GM12864 (cell line): ENCODE results near the gene COQ6.

Source experiments
- DNase-seq: peaks from one replicate; pipeline ENCODE4 v3.0.0-alpha.2; 2011; ENCODE audit warnings: low read depth
- H3K4me3 ChIP-seq: 2 replicates; pipeline ENCODE4 v1.5.1; 2011; ENCODE audit warnings: mild to moderate bottlenecking, low read depth, low read length, control low read depth
- TF ChIP-seq, protein P1 (sequence below): IDR thresholded peaks from 2 replicates; pipeline ENCODE4 v1.5.1; 2011; ENCODE audit warnings: low read depth, mild to moderate bottlenecking, moderate library complexity, low read length, control low read depth, inconsistent platforms; ENCODE audit errors: missing control alignments

COQ6 gene

DNA sequence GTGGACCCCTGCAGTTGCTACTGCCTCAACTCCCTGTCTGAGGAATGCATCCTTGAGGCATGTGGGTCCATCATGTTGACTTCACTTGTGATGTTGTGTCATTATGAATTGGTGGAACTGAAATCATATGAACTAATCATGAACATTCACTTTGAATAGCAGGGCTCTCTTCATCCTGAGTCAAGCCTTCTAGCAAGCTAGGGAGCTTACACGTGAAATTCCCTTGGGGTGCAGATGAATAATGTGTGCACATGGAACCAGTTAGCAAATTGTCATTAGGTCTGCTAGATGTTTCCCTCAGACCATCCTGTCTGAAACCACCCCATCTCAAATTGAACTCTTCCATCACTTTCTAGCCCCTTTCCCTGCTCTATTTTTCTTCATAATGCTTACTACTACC is 3.6 kb downstream of the COQ6 start:
- TF ChIP-seq, protein P1, sequence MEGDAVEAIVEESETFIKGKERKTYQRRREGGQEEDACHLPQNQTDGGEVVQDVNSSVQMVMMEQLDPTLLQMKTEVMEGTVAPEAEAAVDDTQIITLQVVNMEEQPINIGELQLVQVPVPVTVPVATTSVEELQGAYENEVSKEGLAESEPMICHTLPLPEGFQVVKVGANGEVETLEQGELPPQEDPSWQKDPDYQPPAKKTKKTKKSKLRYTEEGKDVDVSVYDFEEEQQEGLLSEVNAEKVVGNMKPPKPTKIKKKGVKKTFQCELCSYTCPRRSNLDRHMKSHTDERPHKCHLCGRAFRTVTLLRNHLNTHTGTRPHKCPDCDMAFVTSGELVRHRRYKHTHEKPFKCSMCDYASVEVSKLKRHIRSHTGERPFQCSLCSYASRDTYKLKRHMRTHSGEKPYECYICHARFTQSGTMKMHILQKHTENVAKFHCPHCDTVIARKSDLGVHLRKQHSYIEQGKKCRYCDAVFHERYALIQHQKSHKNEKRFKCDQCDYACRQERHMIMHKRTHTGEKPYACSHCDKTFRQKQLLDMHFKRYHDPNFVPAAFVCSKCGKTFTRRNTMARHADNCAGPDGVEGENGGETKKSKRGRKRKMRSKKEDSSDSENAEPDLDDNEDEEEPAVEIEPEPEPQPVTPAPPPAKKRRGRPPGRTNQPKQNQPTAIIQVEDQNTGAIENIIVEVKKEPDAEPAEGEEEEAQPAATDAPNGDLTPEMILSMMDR: no peak

DNA sequence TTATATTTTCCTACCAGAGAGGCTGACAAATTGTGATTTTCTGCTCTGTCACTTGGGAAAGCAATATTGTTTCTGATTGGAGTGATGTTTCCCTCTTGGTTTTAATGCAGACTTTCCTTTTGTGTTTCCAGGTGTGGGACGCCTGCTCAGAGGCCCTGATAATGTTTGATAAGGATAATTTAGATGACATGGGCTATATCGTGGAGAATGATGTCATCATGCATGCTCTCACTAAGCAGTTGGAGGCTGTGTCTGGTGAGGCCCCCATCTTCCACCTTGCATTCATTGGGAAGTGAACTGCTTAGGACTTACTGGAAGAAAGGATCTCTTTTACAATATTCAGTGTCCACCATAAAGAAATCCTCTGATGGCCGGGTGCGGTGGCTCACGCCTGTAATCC is 5.6 kb downstream of the COQ6 start:
- DNase-seq: no peak
- TF ChIP-seq, protein P1: no peak
- H3K4me3 ChIP-seq: no peak overlapping the region

More for the DNA sequence above, 3.6 kb downstream of the COQ6 start:
- no peak for DNase-seq
- H3K4me3 ChIP-seq: no peak overlapping the region

DNA sequence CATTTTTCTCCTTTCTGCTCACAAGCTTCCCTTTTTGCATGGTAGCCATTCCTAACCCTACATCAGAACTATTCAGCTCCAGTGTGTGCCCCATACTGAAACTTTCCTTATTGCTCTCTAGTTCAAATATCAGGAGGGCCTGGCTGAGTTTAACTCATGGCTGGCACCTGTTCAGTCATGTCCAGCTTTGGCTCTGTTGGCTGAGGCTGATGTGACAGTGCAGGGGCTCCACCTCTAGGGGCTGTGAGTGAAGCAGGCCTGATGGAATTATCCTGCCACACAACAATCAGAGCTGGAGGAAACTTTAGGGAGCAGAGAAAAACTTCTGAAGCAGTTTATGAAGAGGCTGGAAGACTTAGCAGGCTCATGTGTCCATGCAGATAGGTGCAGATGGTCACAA is 8.5 kb downstream of the COQ6 start:
- no peak for DNase-seq
- TF ChIP-seq, protein P1: no peak
- no peak overlapping the region for H3K4me3 ChIP-seq

DNA sequence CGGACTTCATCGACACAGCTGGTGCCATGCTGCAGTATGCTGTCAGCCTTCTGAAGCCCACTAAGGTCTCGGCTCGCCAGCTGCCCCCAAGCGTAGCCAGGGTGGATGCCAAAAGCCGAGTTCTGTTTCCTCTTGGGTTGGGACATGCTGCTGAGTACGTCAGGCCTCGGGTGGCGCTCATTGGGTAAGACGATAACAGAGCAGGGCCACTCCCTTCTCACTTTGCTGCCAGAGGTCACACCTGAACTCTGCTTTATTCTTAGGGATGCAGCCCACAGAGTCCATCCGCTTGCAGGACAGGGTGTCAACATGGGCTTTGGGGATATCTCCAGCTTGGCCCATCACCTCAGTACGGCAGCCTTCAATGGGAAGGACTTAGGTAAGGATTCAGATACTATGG is 11.1 kb downstream of the COQ6 start:
- H3K4me3 ChIP-seq: no peak overlapping the region
- DNase-seq: no peak
- TF ChIP-seq, protein P1: no peak

DNA sequence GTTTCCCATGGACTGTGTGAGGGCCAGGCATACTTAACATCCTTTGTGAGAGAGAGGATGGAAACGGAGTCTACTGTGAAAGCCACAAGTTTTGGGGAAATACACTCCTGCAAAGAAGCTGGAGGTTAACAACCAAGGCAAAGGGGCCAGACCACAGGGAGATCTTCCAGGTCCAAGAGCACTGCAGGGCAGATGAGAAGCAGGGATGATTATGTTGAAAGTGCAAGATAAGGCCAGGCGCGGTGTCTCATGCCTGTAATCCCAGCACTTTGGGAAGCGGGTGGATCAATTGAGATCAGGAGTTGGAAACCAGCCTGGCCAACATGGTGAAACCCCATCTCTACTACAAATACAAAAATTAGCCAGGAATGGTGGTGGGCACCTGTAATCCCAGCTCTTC is 15.1 kb downstream of the COQ6 start:
- TF ChIP-seq, protein P1: no peak
- no peak for DNase-seq
- no peak overlapping the region for H3K4me3 ChIP-seq

DNA sequence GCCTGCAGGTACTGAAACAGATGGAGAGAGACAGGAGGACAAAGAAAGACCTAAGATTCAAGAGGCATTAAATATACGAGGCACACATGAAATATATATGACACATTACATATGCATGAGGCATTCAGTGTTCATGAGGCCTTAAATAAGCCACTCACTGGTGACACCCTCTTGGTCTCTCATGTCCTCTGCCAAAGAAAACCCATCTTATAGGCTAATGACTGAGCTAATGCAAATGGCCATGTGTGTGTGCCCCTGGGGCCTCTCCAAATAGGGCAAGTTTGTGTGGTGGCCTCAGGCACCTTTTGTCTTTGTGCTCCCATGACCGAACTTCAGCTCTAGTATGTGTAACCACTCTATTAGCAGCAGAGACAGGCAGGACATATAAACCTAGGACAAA is 18.8 kb downstream of the COQ6 start:
- no peak for DNase-seq
- TF ChIP-seq, protein P1: no peak
- H3K4me3 ChIP-seq: no peak overlapping the region

DNA sequence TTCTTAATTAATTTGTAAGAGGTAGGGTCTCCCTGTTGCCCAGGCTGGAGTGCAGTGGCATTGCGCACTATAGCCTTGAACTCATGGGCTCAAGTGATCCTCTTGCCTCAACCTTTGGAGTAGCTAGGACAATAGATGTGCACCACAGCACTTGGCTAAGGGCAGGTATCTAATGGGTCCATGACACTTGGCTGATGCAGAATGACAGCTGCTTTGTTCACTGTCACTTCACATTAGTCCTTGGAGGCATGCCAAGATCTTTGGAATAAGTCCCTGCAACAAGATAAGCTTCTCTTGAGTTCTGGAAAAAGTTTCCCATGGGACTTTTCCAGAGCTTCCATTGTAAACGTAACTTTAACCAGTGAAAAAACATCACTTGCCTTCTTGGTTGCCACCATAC is 23.4 kb downstream of the COQ6 start:
- DNase-seq: no peak
- H3K4me3 ChIP-seq: no peak overlapping the region
- TF ChIP-seq, protein P1: no peak
